HepG2 (cell line): ENCODE data around the gene FAM78A. TPM values are rescaled to one million over a fixed set of nuclear protein-coding genes. Genes with fewer than 3 reads are reported as not detected.

Experiments
- ATAC-seq: fragments of 200-7000 bp; cut with Tn5 transposase; 3 replicates; pipeline ENCODE4 v1.9.1; 2020; ENCODE audit warnings: mild to moderate bottlenecking, moderate library complexity
- BruUV-seq: library from RNA; stranded (reverse); fragments of 400-500 nt; replicated peaks from 2 replicates; lab custom pipeline; 2021; lab: Mats Ljungman, UMichigan
- CTCF ChIA-PET: fragments of 300-600 bp; formaldehyde crosslinking; extraction: SDS; loops from one replicate; lab custom pipeline; 2021; ENCODE audit warnings: low total read pairs, inconsistent platforms, low intra/inter-chr PET ratio; lab: Yijun Ruan, JAX
- POLR2A ChIA-PET: fragments of 350-600 bp; sonication (Branson Sonifier 250); formaldehyde crosslinking; loops from one replicate; lab custom pipeline; 2020; ENCODE audit warnings: antibody characterized with exemption, inconsistent platforms; lab: Yijun Ruan, JAX
- DNase-seq: peaks from one replicate; pipeline ENCODE4 v3.0.0-alpha.2; 2015; ENCODE audit warnings: low spot score
- FAIRE-seq: peaks from 3 replicates; lab custom pipeline; 2011; peaks lifted over from hg19 to GRCh38; lab: Jason Lieb, UNC
- H2AFZ ChIP-seq: one replicate; pipeline ENCODE4 v1.6.1; 2011; ENCODE audit warnings: low read length, inconsistent platforms
- H3K27ac ChIP-seq: fragments of 300-600 bp; 3 replicates; pipeline ENCODE4 v1.8.0; 2011; ENCODE audit warnings: mixed run types, mild to moderate bottlenecking, mixed read lengths, low read length, inconsistent platforms; ENCODE audit not compliant: insufficient read depth; ENCODE audit errors: extremely low read length
- H3K27me3 ChIP-seq, 2 experiments: fragments of 200-600 bp in 1 of 2; 2 replicates in 1 of 2; 3 replicates in 1 of 2; pipeline versions ENCODE4 v1.6.0 to v1.8.0; 2011; ENCODE audit warnings: low read length in 2 of 2, mild to moderate bottlenecking in 2 of 2, moderate library complexity in 2 of 2, inconsistent platforms in 1 of 2; ENCODE audit not compliant: insufficient read depth in 2 of 2, control insufficient read depth in 1 of 2
- H3K36me3 ChIP-seq, 2 experiments: fragments of 200-600 bp in 1 of 2; replicated peaks in 1 of 2; 2 replicates in 1 of 2; 3 replicates in 1 of 2; pipeline versions ENCODE4 v1.5.1 to v1.8.0; 2011; ENCODE audit warnings: low read length in 2 of 2, inconsistent platforms in 1 of 2; ENCODE audit not compliant: insufficient read depth in 2 of 2, control insufficient read depth in 1 of 2
- H3K4me1 ChIP-seq: 2 replicates; pipeline ENCODE4 v1.5.1; 2012; ENCODE audit warnings: low read length, inconsistent platforms; ENCODE audit not compliant: insufficient read depth
- H3K4me2 ChIP-seq: 2 replicates; pipeline ENCODE4 v1.6.0; 2011; ENCODE audit warnings: low read depth, low read length, inconsistent platforms
- H3K4me3 ChIP-seq, 3 experiments: fragments of 200-600 bp in 1 of 3; sonication (generic), shearing (Covaris generic) in 1 of 3; replicated peaks in 1 of 3; 2 replicates each; pipeline ENCODE4 v1.5.1; 2011 to 2016; ENCODE audit warnings: low read length in 3 of 3, inconsistent platforms in 2 of 3, low read depth in 2 of 3, mild to moderate bottlenecking in 2 of 3, control low read depth in 1 of 3, mixed read lengths in 1 of 3; ENCODE audit not compliant: insufficient read depth in 1 of 3
- H3K79me2 ChIP-seq: one replicate; pipeline ENCODE4 v1.6.1; 2011; ENCODE audit warnings: low read length, inconsistent platforms; ENCODE audit not compliant: insufficient read depth
- H3K9ac ChIP-seq: 2 replicates; pipeline ENCODE4 v1.6.0; 2011; ENCODE audit warnings: mild to moderate bottlenecking, low read depth, low read length, inconsistent platforms; ENCODE audit not compliant: insufficient read depth
- H3K9me3 ChIP-seq: 2 replicates; pipeline ENCODE4 v1.5.1; 2012; ENCODE audit warnings: mild to moderate bottlenecking, low read length
- H4K20me1 ChIP-seq: 2 replicates; pipeline ENCODE4 v1.6.0; 2011; ENCODE audit warnings: inconsistent platforms, mild to moderate bottlenecking, low read length, moderate library complexity; ENCODE audit not compliant: insufficient read depth
- MEF2D ChIP-seq: sonication (generic); formaldehyde crosslinking; IDR thresholded peaks from 2 replicates; pipeline ENCODE4 v1.5.1; 2020; ENCODE audit warnings: mild to moderate bottlenecking, missing genetic modification reagents
- PCBP2 ChIP-seq: fragments of 200-400 bp; formaldehyde crosslinking; optimal IDR thresholded peaks from 2 replicates; pipeline ENCODE3; 2018; ENCODE audit warnings: low read length, low read depth; ENCODE audit not compliant: poor library complexity, severe bottlenecking
- PITX1 ChIP-seq: sonication (generic); formaldehyde crosslinking; IDR thresholded peaks from 2 replicates; pipeline ENCODE4 v1.5.1; 2020; ENCODE audit warnings: mild to moderate bottlenecking, missing genetic modification reagents
- RBFOX2 ChIP-seq: fragments of 200-400 bp; formaldehyde crosslinking; IDR thresholded peaks from 2 replicates; pipeline ENCODE4 v1.6.1; 2017; ENCODE audit warnings: low read depth, mild to moderate bottlenecking, low read length
- SCMH1 ChIP-seq: sonication (generic); formaldehyde crosslinking; IDR thresholded peaks from 2 replicates; pipeline ENCODE4 v1.9.0; 2021; ENCODE audit warnings: missing genetic modification reagents, mild to moderate bottlenecking, borderline replicate concordance
- ZNF589 ChIP-seq: sonication (generic); formaldehyde crosslinking; conservative IDR thresholded peaks from 2 replicates; pipeline ENCODE4 v1.8.0; 2022; ENCODE audit warnings: mild to moderate bottlenecking, moderate library complexity, missing genetic modification reagents
- WGBS: methylation state at CpG from one replicate; pipeline ENCODE4 v1.1.6; 2017; ENCODE audit warnings: low lambda C conversion rate; 5-methylcytosine and 5-hydroxymethylcytosine counted together
- in situ Hi-C: cut with HindIII; loops from 2 replicates; pipeline ENCODE4 v1.10.0; 2017; ENCODE audit warnings: low pct_unique_long_range_greater_than_20kb; ENCODE audit not compliant: extremely low pct_ligation_motif_present
- intact Hi-C: fragments of 100-400 bp; cut with micrococcal nuclease; formaldehyde crosslinking; loops from one replicate; pipeline ENCODE4 v1.10.0; 2022; ENCODE audit not compliant: unreplicated experiment
- polyA plus RNA-seq, 8 experiments: library from polyadenylated mRNA; depleted of rRNA in 3 of 8; stranded (reverse) in 7 of 8; unstranded in 1 of 8; fragments of >200 nt; fragmentation: Illumina TruSeq in 4 of 8; extraction: Trizol in 4 of 8; gene quantifications; 2 replicates each; pipeline versions ENCODE4 v1.2.1 to v1.2.3, GENCODE V29; 2011 to 2016; ENCODE audit warnings: low read depth in 4 of 8, missing spikeins in 1 of 8, mixed read lengths in 1 of 8; ENCODE audit not compliant: insufficient read depth in 1 of 8
- total RNA-seq, 5 experiments: library from RNA; depleted of rRNA; stranded (reverse); fragments of >200 nt; fragmentation: Illumina TruSeq; extraction: Trizol; gene quantifications; 2 replicates each; pipeline ENCODE4 v1.2.3, GENCODE V29; 2016; ENCODE audit warnings: low read depth in 1 of 5
- TF ChIP-seq, protein P1 (sequence below): IDR thresholded peaks from 2 replicates; pipeline ENCODE4 v1.6.1; 2012; ENCODE audit warnings: inconsistent platforms
- TF ChIP-seq, protein P2 (sequence below): sonication (generic); formaldehyde crosslinking; IDR thresholded peaks from 2 replicates; pipeline ENCODE4 v1.4.0; 2020; ENCODE audit warnings: missing genetic modification reagents

The FAM78A gene
- total and polyA plus RNA-seq, 2 of the 13 experiments (the other 11 are each of a cell fraction or from before 2014, with no cell fraction given), result 0.18 to 0.62 TPM

DNA sequence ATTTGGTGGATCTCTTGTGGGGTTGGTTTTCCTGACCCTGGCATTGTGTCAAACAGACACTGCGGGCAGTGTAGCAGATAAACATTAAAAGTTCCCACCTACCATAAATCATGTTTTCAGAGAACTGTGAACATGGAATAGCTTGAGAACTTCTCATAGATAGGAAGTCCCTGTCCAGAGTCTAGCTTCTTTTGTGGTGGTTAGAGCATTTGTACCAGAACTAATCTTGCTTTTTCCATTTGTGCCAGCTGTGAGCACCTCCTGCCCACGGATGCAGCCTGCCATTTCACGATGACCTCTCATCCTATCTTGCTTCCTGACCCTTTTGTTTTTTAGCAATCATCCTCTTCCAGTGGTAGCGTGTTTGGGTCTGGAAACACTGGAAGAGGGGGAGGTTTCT lies 61.4 kb downstream of the FAM78A start:
- intact Hi-C loops, result no loop called here
- H3K9ac ChIP-seq, result no peak overlapping the region
- H3K79me2 ChIP-seq, result no peaks in the 10 kb centered on the region
- H4K20me1 ChIP-seq, result no peaks in the 10 kb centered on the region
- no peak overlapping the region for H3K4me2 ChIP-seq
- H3K36me3 ChIP-seq, result peaks cover 5 to 40% of the 10 kb centered on the region in 2 experiments; a peak in 4 of 5 replicates
- 97% methylated on average over 4 of the region's 4 CpGs for WGBS
- H3K4me1 ChIP-seq, result no peaks in the 10 kb centered on the region
- DNase-seq (no peak), FAIRE-seq (no peak), ATAC-seq (no peak)
- ChIA-PET CTCF (no interaction called here), POLR2A (no interaction called here)
- no peak overlapping the region for H3K27ac ChIP-seq
- H3K4me3 ChIP-seq, result no peak overlapping the region
- no peak overlapping the region for H2AFZ ChIP-seq
- in situ Hi-C loops, result no loop called here
- BruUV-seq, result no TSS peak
- TF ChIP-seq PITX1 (CRISPR knock-in tag) (no peak), ZNF589 (CRISPR knock-in tag) (no peak), MEF2D (CRISPR knock-in tag) (no peak), RBFOX2 (no peak), PCBP2 (no peak), SCMH1 (CRISPR knock-in tag) (no peak)
- TF ChIP-seq, protein P1, sequence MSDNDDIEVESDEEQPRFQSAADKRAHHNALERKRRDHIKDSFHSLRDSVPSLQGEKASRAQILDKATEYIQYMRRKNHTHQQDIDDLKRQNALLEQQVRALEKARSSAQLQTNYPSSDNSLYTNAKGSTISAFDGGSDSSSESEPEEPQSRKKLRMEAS, result no peak
- TF ChIP-seq, protein P2, sequence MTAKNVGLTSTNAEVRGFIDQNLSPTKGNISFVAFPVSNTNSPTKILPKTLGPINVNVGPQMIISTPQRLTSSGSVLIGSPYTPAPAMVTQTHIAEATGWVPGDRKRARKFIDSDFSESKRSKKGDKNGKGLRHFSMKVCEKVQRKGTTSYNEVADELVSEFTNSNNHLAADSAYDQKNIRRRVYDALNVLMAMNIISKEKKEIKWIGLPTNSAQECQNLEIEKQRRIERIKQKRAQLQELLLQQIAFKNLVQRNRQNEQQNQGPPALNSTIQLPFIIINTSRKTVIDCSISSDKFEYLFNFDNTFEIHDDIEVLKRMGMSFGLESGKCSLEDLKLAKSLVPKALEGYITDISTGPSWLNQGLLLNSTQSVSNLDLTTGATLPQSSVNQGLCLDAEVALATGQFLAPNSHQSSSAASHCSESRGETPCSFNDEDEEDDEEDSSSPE (CRISPR knock-in tag), result no peak
- H3K27me3 ChIP-seq, result no peaks in the 10 kb centered on the region
- no peaks in the 10 kb centered on the region for H3K9me3 ChIP-seq
